ENCODE measurements around the gene APC2. TPM values are rescaled to one million over a fixed set of nuclear protein-coding genes. Genes with fewer than 3 reads are reported as not detected.

APC2 gene
- total RNA-seq, 4 donors from 2014 or later = 0.02 to 1.2 (median 0.35) TPM

GRCh38 chr19:1420590-1420989, 29.3 kb upstream of the APC2 start:
- no peaks in the 10 kb centered on the region for H3K9me3 ChIP-seq
- 90% methylated on average over 8 of the region's 15 CpGs; no CpG with 5 or more reads in 1 of the 2 donors for WGBS, 2 donors (ENCODE audit: low coverage in 1 of 2)
- no peak overlapping the region for H3K4me3 ChIP-seq
- H3K4me1 ChIP-seq = peaks cover 0 to 40% (median 24%) of the 10 kb centered on the region in 3 donors
- no peak overlapping the region for H3K27ac ChIP-seq
- no peaks in the 10 kb centered on the region for H3K27me3 ChIP-seq
- no peak for TF ChIP-seq CTCF (IDR thresholded peaks at IDR 0.05)
- TF ChIP-seq EP300 (IDR thresholded peaks at IDR 0.05) = no peak
- TF ChIP-seq POLR2AphosphoS5 (IDR thresholded peaks at IDR 0.05) = no peak
- no peak for TF ChIP-seq POLR2A (IDR thresholded peaks at IDR 0.05)
- H3K36me3 ChIP-seq = peaks cover 0 to 74% of the 10 kb centered on the region in 2 donors
- ATAC-seq = no peak

GRCh38 chr19:1421218-1421957, 28.5 kb upstream of the APC2 start:
- no peak overlapping the region for H3K27ac ChIP-seq

GRCh38 chr19:1421958-1422305, 28.0 kb upstream of the APC2 start:
- Histone ChIP-seq H3K36me3 (peaks cover 0 to 87% of the 10 kb centered on the region in 2 donors), H3K4me1 (peaks cover 0 to 27% (median 10%) of the 10 kb centered on the region in 3 donors), H3K27ac (no peak overlapping the region), H3K9me3 (no peaks in the 10 kb centered on the region), H3K27me3 (no peaks in the 10 kb centered on the region), H3K4me3 (no peak overlapping the region)
- TF ChIP-seq EP300 (IDR thresholded peaks at IDR 0.05) = no peak
- TF ChIP-seq POLR2A (IDR thresholded peaks at IDR 0.05) = no peak
- no peak for TF ChIP-seq POLR2AphosphoS5 (IDR thresholded peaks at IDR 0.05)
- no peak for TF ChIP-seq CTCF (IDR thresholded peaks at IDR 0.05)
- ATAC-seq = no peak
- WGBS, 2 donors (ENCODE audit: low coverage in 1 of 2) = 80% methylated on average over 1 of the region's 22 CpGs; no CpG with 5 or more reads in 1 of the 2 donors

More at GRCh38 chr19:1421218-1421957, 28.5 kb upstream of the APC2 start:
- no peaks in the 10 kb centered on the region for H3K27me3 ChIP-seq
- peaks cover 0 to 82% of the 10 kb centered on the region in 2 donors for H3K36me3 ChIP-seq
- 92% methylated on average over 9 of the region's 37 CpGs; no CpG with 5 or more reads in 1 of the 2 donors for WGBS, 2 donors (ENCODE audit: low coverage in 1 of 2)
- no peak for ATAC-seq
- peaks cover 0 to 32% (median 16%) of the 10 kb centered on the region in 3 donors for H3K4me1 ChIP-seq
- TF ChIP-seq POLR2AphosphoS5 (IDR thresholded peaks at IDR 0.05) (no peak), POLR2A (IDR thresholded peaks at IDR 0.05) (no peak), CTCF (IDR thresholded peaks at IDR 0.05) (no peak), EP300 (IDR thresholded peaks at IDR 0.05) (no peak)
- no peak overlapping the region for H3K4me3 ChIP-seq
- no peaks in the 10 kb centered on the region for H3K9me3 ChIP-seq

- 73 to 83% methylated on average over 6 to 13 of the region's 16 CpGs for WGBS, 2 donors (ENCODE audit: low coverage in 1 of 2)
- no peak for TF ChIP-seq CTCF (IDR thresholded peaks at IDR 0.05)
- TF ChIP-seq POLR2A (IDR thresholded peaks at IDR 0.05) = no peak
- H3K27me3 ChIP-seq = no peaks in the 10 kb centered on the region
- H3K36me3 ChIP-seq = peaks cover 0 to 91% of the 10 kb centered on the region in 2 donors
- H3K27ac ChIP-seq = no peak overlapping the region
- no peaks in the 10 kb centered on the region for H3K9me3 ChIP-seq
- H3K4me1 ChIP-seq = peaks cover 0 to 22% (median 6%) of the 10 kb centered on the region in 3 donors
- no peak overlapping the region for H3K4me3 ChIP-seq
- peak; percentile 26 for ATAC-seq
These were observed 27.6 kb upstream of the APC2 start for GRCh38 chr19:1422360-1422759.

GRCh38 chr19:1422943-1423342, 27.0 kb upstream of the APC2 start:
- H3K27ac ChIP-seq = no peak overlapping the region
- no peak overlapping the region for H3K4me3 ChIP-seq
- H3K4me1 ChIP-seq = peaks cover 0 to 17% (median under 1%) of the 10 kb centered on the region in 3 donors
- H3K9me3 ChIP-seq = no peaks in the 10 kb centered on the region
- WGBS, 2 donors (ENCODE audit: low coverage in 1 of 2) = 78 to 85% methylated on average over 8 to 21 of the region's 24 CpGs
- H3K36me3 ChIP-seq = peaks cover 0 to 97% of the 10 kb centered on the region in 2 donors
- H3K27me3 ChIP-seq = no peaks in the 10 kb centered on the region
- TF ChIP-seq EP300 (IDR thresholded peaks at IDR 0.05) (no peak), CTCF (IDR thresholded peaks at IDR 0.05) (no peak), POLR2A (IDR thresholded peaks at IDR 0.05) (no peak), POLR2AphosphoS5 (IDR thresholded peaks at IDR 0.05) (no peak)
- no peak for ATAC-seq
